PC-9 (cell line): ENCODE results near the gene ALK.

ENCODE experiments used
- CTCF ChIP-seq: fragments of 200-600 bp; sonication (generic); conservative IDR thresholded peaks from 2 replicates; pipeline ENCODE4 v1.6.1; 2017; ENCODE audit warnings: mixed run types, antibody characterized with exemption, mild to moderate bottlenecking, moderate library complexity
- EZH2 ChIP-seq: fragments of 200-600 bp; sonication (generic); IDR thresholded peaks from 2 replicates; pipeline ENCODE4 v1.8.0; 2017; ENCODE audit warnings: antibody characterized with exemption, low read depth

- no peak for TF ChIP-seq CTCF
- TF ChIP-seq EZH2: no peak
Measured at GRCh38 chr2:29322011-29322410, 599.4 kb downstream of the ALK start.
